H9 (cell line): ENCODE results near the gene FMO2. TPM values are rescaled to one million over a fixed set of nuclear protein-coding genes. Genes with fewer than 3 reads are reported as not detected.

Experiments used
- DNase-seq: peaks from one replicate; pipeline ENCODE4 v3.0.0-alpha.2; 2017
- H2AFZ ChIP-seq: one replicate; pipeline ENCODE4 v1.6.1; 2013; ENCODE audit warnings: mild to moderate bottlenecking, low read length, control low read depth, moderate library complexity
- H2AK5ac ChIP-seq: 2 replicates; pipeline ENCODE4 v1.6.1; 2013; ENCODE audit warnings: low read length, control low read depth, mixed read lengths; ENCODE audit not compliant: insufficient read length
- H2BK120ac ChIP-seq: one replicate; pipeline ENCODE4 v1.6.1; 2013; ENCODE audit warnings: low read depth, mild to moderate bottlenecking, low read length, control low read depth, inconsistent platforms; ENCODE audit not compliant: poor library complexity, severe bottlenecking
- H2BK12ac ChIP-seq: 2 replicates; pipeline ENCODE4 v1.6.1; 2013; ENCODE audit warnings: low read length, control low read depth, mixed read lengths, low read depth; ENCODE audit not compliant: insufficient read length
- H2BK15ac ChIP-seq: 2 replicates; pipeline ENCODE4 v1.6.1; 2013; ENCODE audit warnings: low read depth, low read length, control low read depth
- H2BK20ac ChIP-seq: one replicate; pipeline ENCODE4 v1.6.1; 2013; ENCODE audit warnings: low read depth, mild to moderate bottlenecking, low read length, control low read depth, inconsistent platforms; ENCODE audit not compliant: poor library complexity, severe bottlenecking
- H2BK5ac ChIP-seq: 2 replicates; pipeline ENCODE4 v1.6.1; 2013; ENCODE audit warnings: low read length, control low read depth, mixed read lengths; ENCODE audit not compliant: insufficient read length
- H3K14ac ChIP-seq: 2 replicates; pipeline ENCODE4 v1.6.1; 2013; ENCODE audit warnings: low read length, control low read depth; ENCODE audit not compliant: insufficient read depth
- H3K18ac ChIP-seq: 2 replicates; pipeline ENCODE4 v1.6.1; 2013; ENCODE audit warnings: low read depth, mild to moderate bottlenecking, mixed read lengths, low read length, control low read depth; ENCODE audit not compliant: insufficient read length
- H3K23ac ChIP-seq: 2 replicates; pipeline ENCODE4 v1.6.1; 2013; ENCODE audit warnings: low read length, control low read depth, mixed read lengths, low read depth; ENCODE audit not compliant: insufficient read length
- H3K23me2 ChIP-seq: 2 replicates; pipeline ENCODE4 v1.6.1; 2013; ENCODE audit warnings: low read depth, mild to moderate bottlenecking, mixed read lengths, low read length, control low read depth; ENCODE audit not compliant: insufficient read length, poor library complexity, severe bottlenecking
- H3K27ac ChIP-seq: 2 replicates; pipeline ENCODE4 v1.5.1; 2013; ENCODE audit warnings: low read length, control low read depth, mixed read lengths, low read depth; ENCODE audit not compliant: insufficient read length
- H3K27me3 ChIP-seq: 2 replicates; pipeline ENCODE4 v1.6.1; 2013; ENCODE audit warnings: low read length, control low read depth, inconsistent platforms; ENCODE audit not compliant: insufficient read depth
- H3K4ac ChIP-seq: 2 replicates; pipeline ENCODE4 v1.6.1; 2013; ENCODE audit warnings: low read depth, mild to moderate bottlenecking, control low read depth, inconsistent platforms, low read length, moderate library complexity
- H3K4me1 ChIP-seq: 2 replicates; pipeline ENCODE4 v1.6.1; 2013; ENCODE audit warnings: low read length, control low read depth, inconsistent platforms; ENCODE audit not compliant: insufficient read depth
- H3K4me2 ChIP-seq: 2 replicates; pipeline ENCODE4 v1.6.1; 2013; ENCODE audit warnings: low read length, control low read depth, mixed read lengths; ENCODE audit not compliant: insufficient read length, insufficient read depth
- H3K56ac ChIP-seq: 2 replicates; pipeline ENCODE4 v1.6.1; 2013; ENCODE audit warnings: low read depth, mild to moderate bottlenecking, mixed read lengths, low read length, control low read depth; ENCODE audit not compliant: insufficient read length
- H3K79me1 ChIP-seq: 2 replicates; pipeline ENCODE4 v1.6.1; 2013; ENCODE audit warnings: low read depth, mild to moderate bottlenecking, moderate library complexity, low read length, control low read depth, inconsistent platforms; ENCODE audit not compliant: insufficient read depth, poor library complexity, severe bottlenecking
- H3K79me2 ChIP-seq: 2 replicates; pipeline ENCODE4 v1.6.1; 2013; ENCODE audit warnings: low read length, control low read depth, inconsistent platforms; ENCODE audit not compliant: insufficient read depth
- H3K9ac ChIP-seq: 2 replicates; pipeline ENCODE4 v1.6.1; 2013; ENCODE audit warnings: low read length, control low read depth, mixed read lengths; ENCODE audit not compliant: insufficient read length; ENCODE audit errors: extremely low read depth
- H3K9me3 ChIP-seq: one replicate; pipeline ENCODE4 v1.6.1; 2013; ENCODE audit warnings: low read depth, low read length, inconsistent platforms; ENCODE audit not compliant: control insufficient read depth
- H3T11ph ChIP-seq: one replicate; pipeline ENCODE4 v1.6.1; 2013; ENCODE audit warnings: mild to moderate bottlenecking, low read length, control low read depth, inconsistent platforms
- H4K20me1 ChIP-seq: one replicate; pipeline ENCODE4 v1.6.1; 2013; ENCODE audit not compliant: control insufficient read depth, insufficient read length, insufficient read depth
- H4K5ac ChIP-seq: 2 replicates; pipeline ENCODE4 v1.6.1; 2013; ENCODE audit warnings: low read depth, mild to moderate bottlenecking, mixed read lengths, low read length, control low read depth; ENCODE audit not compliant: insufficient read length
- H4K8ac ChIP-seq: replicated peaks from 2 replicates; pipeline ENCODE4 v1.6.1; 2013; ENCODE audit warnings: low read length, control low read depth, mixed read lengths, low read depth; ENCODE audit not compliant: insufficient read length
- H4K91ac ChIP-seq: 2 replicates; pipeline ENCODE4 v1.6.1; 2013; ENCODE audit warnings: low read depth, mild to moderate bottlenecking, moderate library complexity, mixed read lengths, low read length, control low read depth; ENCODE audit not compliant: insufficient read length
- H3K27ac Mint-ChIP-seq, 3 experiments: 2 replicates in 2 of 3; 3 replicates in 1 of 3; pipeline ENCODE4 v1.8.0; 2020 to 2021; ENCODE audit warnings: mixed read lengths in 3 of 3, mild to moderate bottlenecking in 1 of 3, moderate library complexity in 1 of 3
- H3K27me3 Mint-ChIP-seq: 2 replicates; pipeline ENCODE4 v1.8.0; 2021; ENCODE audit warnings: low read depth, mild to moderate bottlenecking, moderate library complexity, mixed read lengths
- H3K36me3 Mint-ChIP-seq, 3 experiments: 2 replicates in 2 of 3; 3 replicates in 1 of 3; pipeline ENCODE4 v1.8.0; 2020 to 2021; ENCODE audit warnings: low read depth in 3 of 3, mixed read lengths in 3 of 3; ENCODE audit not compliant: insufficient read depth in 1 of 3
- H3K4me1 Mint-ChIP-seq, 2 experiments: 2 replicates each; pipeline ENCODE4 v1.8.0; 2020; ENCODE audit warnings: mixed read lengths in 2 of 2
- H3K4me3 Mint-ChIP-seq, 2 experiments: 2 replicates in 1 of 2; 3 replicates in 1 of 2; pipeline ENCODE4 v1.8.0; 2020 to 2021; ENCODE audit warnings: mild to moderate bottlenecking in 2 of 2, mixed read lengths in 2 of 2, moderate library complexity in 1 of 2
- H3K9me3 Mint-ChIP-seq, 2 experiments: 2 replicates in 1 of 2; 3 replicates in 1 of 2; pipeline ENCODE4 v1.8.0; 2020; ENCODE audit warnings: mild to moderate bottlenecking in 2 of 2, mixed read lengths in 2 of 2, moderate library complexity in 1 of 2
- WGBS: extraction: QIAGEN DNeasy Blood & Tissue Kit; methylation state at CpG from one replicate; pipeline ENCODE4 v1.1.7; 2013; ENCODE audit warnings: missing lambda C conversion rate, low lambda C conversion rate, mixed read lengths; ENCODE audit not compliant: insufficient read length; ENCODE audit errors: extremely low coverage; 5-methylcytosine and 5-hydroxymethylcytosine counted together
- total RNA-seq: library from RNA; stranded (reverse); gene quantifications from 2 replicates; pipeline ENCODE4 v1.2.1, GENCODE V29; 2021
- TF ChIP-seq, protein P1 (sequence below): fragments of 200-600 bp; sonication (generic); conservative IDR thresholded peaks from 3 replicates; pipeline ENCODE4 v1.8.0; 2021; ENCODE audit warnings: antibody characterized with exemption, mild to moderate bottlenecking

FMO2 gene
- total RNA-seq, 1 experiment from 2014 or later, result not detected

DNA sequence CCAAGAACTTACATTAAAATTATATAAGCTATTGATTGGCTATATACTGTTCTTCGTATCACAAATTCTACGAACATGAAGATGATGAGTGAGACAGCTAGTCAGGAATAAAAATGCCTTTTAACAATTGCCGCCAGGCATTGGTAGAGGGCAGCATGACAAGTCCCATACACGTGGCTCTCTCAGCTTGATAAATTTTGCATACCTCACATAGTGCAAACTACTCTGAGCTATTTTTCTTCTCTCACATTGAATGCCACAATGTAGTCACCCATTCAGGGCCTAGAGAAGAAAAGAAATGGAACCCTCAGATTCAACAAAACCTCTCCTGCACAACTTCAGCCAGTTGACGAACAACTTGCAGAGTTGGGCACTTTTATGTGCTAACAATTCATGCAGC lies 27.0 kb upstream of the FMO2 start:
- H3K4me1 ChIP-seq, result no peaks in the 10 kb centered on the region
- no peak overlapping the region for H3K27ac ChIP-seq
- H4K91ac ChIP-seq, result no peak overlapping the region
- H3K23me2 ChIP-seq, result no peaks in the 10 kb centered on the region
- DNase-seq, result no peak
- H3K9me3 ChIP-seq, result no peaks in the 10 kb centered on the region
- H3K79me2 ChIP-seq, result no peaks in the 10 kb centered on the region
- H3K9me3 Mint-ChIP-seq, result peaks cover 0 to 2% of the 10 kb centered on the region in 2 experiments; a peak in 1 of 5 replicates
- H2BK5ac ChIP-seq, result no peak overlapping the region
- H3K56ac ChIP-seq, result no peak overlapping the region
- no peak overlapping the region for H3K4me2 ChIP-seq
- no peaks in the 10 kb centered on the region; a peak in 3 of 7 replicates for H3K36me3 Mint-ChIP-seq
- H3K27me3 ChIP-seq, result no peaks in the 10 kb centered on the region
- no peak overlapping the region for H2AFZ ChIP-seq
- no peak overlapping the region for H3K14ac ChIP-seq
- no CpG with 5 or more reads among the region's 5 CpGs for WGBS
- TF ChIP-seq, protein P1, sequence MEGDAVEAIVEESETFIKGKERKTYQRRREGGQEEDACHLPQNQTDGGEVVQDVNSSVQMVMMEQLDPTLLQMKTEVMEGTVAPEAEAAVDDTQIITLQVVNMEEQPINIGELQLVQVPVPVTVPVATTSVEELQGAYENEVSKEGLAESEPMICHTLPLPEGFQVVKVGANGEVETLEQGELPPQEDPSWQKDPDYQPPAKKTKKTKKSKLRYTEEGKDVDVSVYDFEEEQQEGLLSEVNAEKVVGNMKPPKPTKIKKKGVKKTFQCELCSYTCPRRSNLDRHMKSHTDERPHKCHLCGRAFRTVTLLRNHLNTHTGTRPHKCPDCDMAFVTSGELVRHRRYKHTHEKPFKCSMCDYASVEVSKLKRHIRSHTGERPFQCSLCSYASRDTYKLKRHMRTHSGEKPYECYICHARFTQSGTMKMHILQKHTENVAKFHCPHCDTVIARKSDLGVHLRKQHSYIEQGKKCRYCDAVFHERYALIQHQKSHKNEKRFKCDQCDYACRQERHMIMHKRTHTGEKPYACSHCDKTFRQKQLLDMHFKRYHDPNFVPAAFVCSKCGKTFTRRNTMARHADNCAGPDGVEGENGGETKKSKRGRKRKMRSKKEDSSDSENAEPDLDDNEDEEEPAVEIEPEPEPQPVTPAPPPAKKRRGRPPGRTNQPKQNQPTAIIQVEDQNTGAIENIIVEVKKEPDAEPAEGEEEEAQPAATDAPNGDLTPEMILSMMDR, result no peak
- H2AK5ac ChIP-seq, result no peak overlapping the region
- no peak overlapping the region for H4K8ac ChIP-seq
- H3K4me1 Mint-ChIP-seq, result peaks cover 15 to 17% of the 10 kb centered on the region in 2 experiments
- H3K23ac ChIP-seq, result no peak overlapping the region
- no peak overlapping the region for H2BK20ac ChIP-seq
- no peaks in the 10 kb centered on the region for H3K79me1 ChIP-seq
- H2BK120ac ChIP-seq, result no peak overlapping the region
- no peak overlapping the region for H3K9ac ChIP-seq
- no peak overlapping the region for H2BK15ac ChIP-seq
- H3K18ac ChIP-seq, result no peak overlapping the region
- H3T11ph ChIP-seq, result no peak overlapping the region
- H4K20me1 ChIP-seq, result no peaks in the 10 kb centered on the region
- no peak overlapping the region for H3K27ac Mint-ChIP-seq
- no peak overlapping the region for H2BK12ac ChIP-seq
- H3K4me3 Mint-ChIP-seq, result no peak overlapping the region
- H4K5ac ChIP-seq, result no peak overlapping the region
- no peak overlapping the region for H3K4ac ChIP-seq
- H3K27me3 Mint-ChIP-seq, result no peaks in the 10 kb centered on the region
